Stimulated activated CD8-positive, alpha-beta memory T cell treated with anti-CD3 and anti-CD28 coated beads, Interleukin-15, amount 100 ng/mL, for 48 hours (primary cell): ENCODE results near the gene MYO1D.

Experiments
- DNase-seq, 2 donors: peaks; one replicate each; pipeline ENCODE4 v3.0.0-alpha.2; 2020; ENCODE audit warnings: low read depth in 2 of 2

MYO1D gene

DNA sequence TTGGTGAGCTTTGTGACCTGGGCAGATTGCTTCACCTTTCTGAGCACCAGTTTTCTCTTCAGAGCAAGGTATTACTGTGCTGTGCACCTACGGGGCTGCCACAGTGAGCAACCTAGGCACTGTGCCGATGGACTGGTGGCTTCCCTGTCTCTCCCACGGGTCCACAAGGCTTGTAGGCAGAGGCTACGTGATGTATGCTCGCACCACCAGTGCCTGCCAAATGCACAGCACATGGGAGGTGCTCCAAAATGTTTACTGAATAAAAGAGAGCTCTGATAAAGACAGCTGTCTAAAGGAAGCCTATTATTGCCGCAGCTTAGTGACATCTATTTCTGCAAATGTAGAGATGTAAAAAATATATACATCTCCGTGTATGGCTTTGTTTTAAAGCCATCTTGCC, 251.0 kb downstream of the MYO1D start:
- DNase-seq: no peak

DNA sequence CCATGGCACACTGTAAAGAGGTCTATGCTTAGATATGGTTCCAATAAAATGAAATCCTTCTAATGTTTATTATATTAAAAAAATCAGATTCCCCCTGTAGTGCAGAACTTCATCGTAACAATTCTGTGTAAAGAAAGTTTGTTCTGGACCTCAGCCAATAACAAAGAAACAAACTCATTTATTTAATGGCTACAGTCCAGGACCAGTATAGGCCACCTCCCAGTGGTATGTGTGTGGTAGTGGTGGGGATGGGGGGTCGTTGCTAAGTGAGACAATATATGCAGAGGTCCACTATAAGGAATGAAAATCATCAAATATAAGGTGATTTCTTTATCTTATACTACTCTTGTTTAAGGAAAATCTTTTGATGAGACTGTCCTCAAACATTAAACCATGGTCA, 253.7 kb downstream of the MYO1D start:
- DNase-seq: no peak

DNA sequence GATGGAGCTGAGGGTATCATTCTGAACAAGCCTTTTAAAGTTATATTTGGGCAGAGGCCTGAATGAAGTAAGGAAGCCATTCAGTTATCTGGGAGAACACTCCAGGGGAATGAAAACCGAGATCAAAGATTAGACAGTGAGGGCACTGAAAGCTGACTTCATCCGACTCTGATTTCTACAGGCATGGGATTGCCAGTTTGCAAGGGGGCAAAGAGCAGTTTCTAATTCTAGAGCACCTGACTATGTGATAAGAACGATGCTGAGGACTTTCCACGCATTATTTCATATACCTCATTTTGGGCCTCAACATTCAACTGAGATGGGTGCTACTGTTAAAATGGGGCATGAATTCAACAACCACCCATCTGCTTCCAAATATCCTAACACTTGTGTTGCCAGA, 254.4 kb downstream of the MYO1D start:
- no peak for DNase-seq

DNA sequence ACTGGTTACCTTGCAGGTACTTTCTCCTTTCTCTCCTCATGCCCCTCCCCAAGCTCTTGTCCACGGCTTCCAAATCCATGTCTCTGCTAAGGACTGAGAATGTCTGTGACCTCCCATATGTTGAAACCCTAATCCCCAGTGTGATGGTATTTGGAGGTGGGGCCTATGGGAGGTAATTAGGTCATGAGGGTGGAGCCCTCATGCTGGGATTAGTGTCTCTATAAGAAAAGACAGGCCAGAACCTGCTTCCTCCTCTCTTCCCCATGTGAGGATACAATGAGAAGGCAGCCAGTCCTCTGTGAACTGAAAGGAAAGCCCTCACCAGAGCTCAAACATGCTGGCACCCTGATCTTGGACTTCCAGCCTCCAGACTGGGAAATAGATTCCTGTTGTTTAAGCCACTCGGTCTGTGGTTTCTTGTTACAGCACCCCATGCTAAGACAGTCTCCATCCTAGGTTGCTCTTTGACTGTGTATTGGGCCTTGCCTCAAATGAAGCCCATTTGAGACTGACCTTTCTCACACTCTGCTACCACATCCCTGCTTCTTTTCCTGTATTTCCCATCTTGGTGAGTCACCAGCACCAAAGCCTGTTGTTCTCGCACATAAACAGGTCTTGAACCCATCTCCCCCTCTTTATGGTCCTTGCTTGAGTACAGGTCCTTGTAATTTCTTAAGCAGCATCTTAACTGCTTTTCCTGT, 255.2 kb downstream of the MYO1D start:
- DNase-seq: no peak

DNA sequence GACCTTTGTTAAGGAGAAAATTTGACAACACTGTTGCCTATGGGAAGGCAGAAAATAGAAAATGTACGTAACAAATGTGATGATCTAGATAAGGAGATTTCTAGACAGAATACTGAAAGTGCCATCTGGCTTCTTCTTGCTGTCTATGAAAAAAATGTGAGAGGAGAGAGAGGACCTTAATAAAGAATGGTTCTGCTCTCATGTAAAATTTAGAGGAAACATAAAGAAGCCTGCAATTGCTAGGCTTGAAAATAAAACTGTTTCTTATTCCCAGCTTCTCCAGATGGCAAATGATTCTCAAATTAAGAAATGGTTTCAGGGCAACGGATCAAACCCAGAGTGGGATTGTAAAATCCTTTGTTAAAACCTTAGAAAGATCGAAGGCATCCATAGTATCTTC, 261.6 kb downstream of the MYO1D start:
- DNase-seq: no peak

DNA sequence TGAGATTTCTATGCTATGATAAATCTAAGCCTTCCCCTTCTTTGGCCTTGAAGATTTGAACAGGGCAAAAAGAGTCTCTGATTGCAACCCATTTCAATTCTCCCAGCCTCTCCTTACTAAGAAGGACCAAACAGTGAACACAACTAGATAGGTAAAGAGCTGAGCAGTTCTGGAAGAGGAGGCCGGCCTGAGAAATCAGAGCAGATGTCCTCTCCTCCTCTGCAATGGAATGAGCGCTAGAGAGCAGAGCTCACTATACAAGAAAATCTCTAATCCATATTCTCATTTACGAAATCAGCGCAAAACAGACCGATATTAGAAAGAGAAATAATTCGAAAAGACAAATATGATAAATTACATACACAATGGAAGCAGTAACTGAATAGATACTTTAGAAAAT, 266.0 kb downstream of the MYO1D start:
- no peak for DNase-seq

DNA sequence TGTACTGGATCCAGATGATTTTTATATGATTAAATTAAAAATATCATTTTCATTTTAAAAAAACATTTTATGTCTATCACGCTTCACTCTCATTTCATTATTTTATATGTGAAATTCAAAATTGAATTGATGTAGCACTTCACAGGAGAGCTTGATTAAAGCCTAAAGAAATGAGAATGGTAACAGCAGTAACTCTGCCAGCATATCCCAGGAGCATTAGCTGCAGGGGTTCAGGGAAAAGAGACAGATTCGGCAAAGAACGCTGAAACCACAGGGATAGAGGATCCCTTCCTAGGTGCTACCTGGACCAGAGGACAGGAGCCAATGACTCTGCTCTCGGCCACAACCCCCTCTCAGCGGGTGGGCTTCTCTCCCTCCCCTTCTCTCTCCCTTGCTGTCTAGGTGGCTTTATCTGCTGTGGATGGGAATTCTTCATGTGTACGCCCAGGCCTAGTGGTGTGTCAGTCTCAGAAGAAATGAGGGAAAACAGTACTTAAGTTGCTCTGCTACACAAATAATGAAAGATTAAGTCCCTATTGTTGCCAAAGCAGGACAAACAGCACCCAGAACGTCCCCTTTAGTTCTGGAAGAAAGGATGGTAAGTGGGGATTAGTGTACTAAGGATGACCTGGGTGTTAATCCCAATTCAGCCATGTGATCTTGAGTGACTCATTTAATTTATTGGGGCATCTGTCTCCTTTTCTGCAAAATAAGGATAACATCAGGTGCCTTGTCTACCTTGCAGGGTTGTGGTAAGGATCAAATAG, 266.9 kb downstream of the MYO1D start:
- DNase-seq: no peak

DNA sequence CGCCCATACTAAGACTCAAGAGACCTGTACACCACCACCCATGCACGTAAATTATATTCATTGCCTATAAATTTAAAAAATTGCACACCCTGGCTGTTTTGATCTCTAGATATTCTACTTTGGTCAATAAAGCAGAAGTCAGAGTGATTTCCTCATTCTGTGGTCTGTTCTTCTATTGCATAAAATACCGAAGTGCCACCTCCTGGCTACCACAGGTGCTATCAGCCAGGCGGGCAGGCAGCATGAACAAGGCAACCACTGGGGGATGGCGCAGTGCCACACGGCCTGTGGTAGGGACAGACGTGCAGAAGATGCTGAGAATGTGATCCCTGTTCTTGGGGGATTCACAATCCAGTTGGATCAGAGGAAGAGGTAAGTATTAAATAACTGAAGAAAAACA, 267.8 kb downstream of the MYO1D start:
- DNase-seq: peak; percentile 51 to 53

GRCh38 chr17:32608267-32608666, 268.7 kb downstream of the MYO1D start:
- DNase-seq: no peak

DNA sequence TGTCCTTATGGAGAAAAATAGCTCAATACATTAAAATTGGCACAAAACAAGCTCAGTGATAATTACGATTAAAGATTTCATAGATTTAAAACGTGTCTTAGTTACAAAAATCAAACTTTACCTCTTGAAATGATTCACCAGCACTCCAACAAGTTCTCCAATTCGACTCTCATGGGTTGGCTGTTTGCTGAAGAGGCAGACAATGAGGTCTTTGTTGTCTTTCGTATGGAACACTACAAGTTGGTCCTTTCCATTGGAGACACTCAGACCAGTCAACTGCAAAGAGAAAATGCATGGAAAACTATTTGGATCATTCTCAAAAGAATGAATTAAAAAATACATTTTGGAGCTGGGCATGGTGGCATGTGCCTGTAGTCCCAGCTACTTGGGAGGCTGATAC, 272.0 kb downstream of the MYO1D start:
- no peak for DNase-seq

- DNase-seq: no peak
Measured at GRCh38 chr17:32602396-32602795, 274.5 kb downstream of the MYO1D start.

- no peak for DNase-seq
Measured at GRCh38 chr17:32601866-32602265, 275.1 kb downstream of the MYO1D start.

DNA sequence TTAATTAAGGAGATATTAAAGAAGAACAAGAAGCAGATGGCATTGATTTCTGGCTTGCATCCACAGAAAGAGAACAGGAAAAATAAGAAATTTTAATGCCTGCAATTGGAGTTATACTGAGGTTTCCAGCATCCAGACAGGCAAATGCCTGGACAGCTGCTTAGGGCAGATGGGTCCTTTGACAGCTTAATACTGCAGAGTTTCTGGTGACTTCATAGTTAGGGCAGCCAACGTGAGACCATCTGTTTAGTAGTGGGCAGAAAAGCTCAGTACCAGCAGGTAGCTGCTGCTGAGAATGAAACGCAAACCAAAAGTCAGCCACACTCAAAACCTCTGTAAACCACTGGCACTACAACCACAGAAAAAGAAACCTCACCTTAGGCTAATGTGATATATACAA, 280.3 kb downstream of the MYO1D start:
- DNase-seq: no peak

DNA sequence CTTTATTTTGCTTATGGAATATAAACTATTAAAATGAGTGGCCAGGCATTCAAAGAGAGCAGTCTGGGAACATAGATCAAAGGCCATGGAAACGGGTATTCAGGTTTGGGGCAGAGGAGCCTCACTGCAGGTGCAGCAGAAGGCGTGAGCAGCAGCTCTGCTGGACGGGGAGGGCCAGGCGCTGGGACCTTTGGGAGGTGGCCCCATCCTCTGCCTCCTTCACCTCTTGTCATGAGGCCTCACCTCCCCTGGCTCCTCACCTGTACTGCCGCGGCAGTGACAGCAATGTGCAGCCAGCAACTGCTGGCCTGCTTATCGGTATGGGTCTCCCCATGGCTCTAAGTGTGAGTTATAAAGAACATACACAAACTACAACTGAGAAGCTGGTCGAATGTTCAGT, 280.7 kb downstream of the MYO1D start:
- no peak for DNase-seq

DNA sequence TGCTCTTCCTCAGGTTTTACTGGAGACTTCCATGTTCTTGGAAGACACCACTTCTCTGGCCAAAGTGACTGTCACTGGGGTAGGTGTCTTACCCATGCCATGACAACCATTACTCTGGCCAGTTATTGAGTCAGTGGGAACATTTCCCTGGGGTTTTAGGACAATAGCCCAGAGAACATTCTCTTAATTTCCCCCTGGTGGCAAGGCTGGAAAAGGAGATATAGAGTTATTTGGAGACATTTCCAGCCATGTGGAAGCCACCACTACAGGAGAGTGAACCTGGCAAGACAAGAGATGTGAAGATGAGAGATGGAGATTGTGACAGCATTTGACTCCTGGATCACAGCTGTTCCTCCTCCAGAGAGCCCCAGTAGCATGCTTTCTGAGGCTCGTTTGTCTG, 283.9 kb downstream of the MYO1D start:
- no peak for DNase-seq

DNA sequence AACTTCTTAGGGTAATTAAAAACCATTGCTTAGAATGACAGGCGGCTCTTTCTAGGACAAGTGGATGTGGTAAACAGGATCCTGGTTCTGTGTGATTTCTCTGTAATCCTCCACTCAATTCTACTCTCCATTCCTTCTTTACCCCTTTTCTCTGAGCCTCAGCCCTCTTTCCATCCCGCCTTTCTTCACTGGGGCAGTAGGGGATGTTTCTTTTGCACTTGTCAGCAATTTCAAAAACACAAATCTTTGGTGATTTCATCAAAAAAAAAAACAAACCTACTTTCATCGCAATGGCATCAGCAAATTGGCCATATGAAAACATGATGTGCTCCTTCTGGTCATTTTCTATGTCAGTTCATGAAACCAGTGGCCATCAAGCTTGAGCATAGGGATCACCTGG, 285.5 kb downstream of the MYO1D start:
- DNase-seq: no peak

DNA sequence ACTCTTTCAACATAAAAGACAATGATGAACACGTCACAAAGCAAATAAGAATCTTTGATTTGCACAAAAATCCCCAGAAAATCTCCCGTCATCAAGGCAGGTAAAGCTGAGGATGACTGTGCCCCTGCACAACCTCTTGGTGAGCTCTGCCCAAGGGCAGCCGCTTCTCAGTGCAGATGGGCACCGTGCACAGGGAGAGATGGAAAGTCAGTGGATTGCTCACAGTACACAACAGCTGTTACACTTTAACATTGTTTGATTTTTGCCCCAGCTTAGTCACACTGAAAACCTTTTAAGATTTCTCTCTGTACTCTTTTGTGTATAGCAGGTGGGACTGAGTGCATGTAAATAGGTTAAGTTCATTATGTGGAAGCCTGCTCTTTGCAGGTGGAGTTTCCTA, 285.9 kb downstream of the MYO1D start:
- DNase-seq: no peak

DNA sequence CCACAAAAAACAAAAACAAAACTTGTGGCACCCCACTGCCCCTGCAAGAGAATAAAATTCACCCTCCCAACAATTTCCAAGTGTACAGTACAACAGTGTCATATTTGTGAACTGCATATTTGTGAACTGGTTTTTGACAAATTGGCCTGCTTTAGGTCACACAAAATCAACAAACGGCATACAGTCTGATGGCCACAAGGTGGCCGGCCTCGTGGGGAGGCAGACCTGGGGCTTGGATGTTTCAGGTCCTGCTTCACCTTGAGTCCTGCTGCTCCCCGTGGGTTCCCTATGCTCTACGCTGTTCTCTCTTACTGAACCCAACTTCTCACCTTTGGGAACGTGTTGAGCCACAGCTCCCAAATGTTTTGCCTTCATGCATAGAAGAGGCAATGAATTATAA, 287.9 kb downstream of the MYO1D start:
- DNase-seq: no peak

- no peak for DNase-seq
Measured at GRCh38 chr17:32588135-32588534, 288.8 kb downstream of the MYO1D start.

DNA sequence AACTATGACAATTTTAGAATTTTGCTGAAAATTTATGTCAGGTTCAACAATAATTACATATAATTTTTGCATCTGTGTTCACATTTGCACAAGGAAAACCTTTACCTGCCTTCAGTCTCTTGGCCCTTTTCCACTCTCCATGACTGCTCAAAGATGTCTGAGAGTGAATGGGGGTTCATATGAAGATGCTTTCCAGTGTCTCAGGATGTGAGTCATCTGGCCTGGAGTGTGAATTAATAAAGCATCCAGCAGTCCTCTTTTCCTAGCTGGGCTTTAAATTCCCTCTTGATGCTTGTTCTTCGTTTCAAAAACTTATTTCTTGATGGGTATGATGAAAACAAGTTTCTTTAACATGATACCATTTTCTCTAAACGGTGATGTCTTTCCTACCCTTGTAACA, 290.3 kb downstream of the MYO1D start:
- DNase-seq: no peak

- no peak for DNase-seq
Measured at GRCh38 chr17:32584792-32585191, 292.1 kb downstream of the MYO1D start.

GRCh38 chr17:32583053-32583452, 293.9 kb downstream of the MYO1D start:
- DNase-seq: no peak

GRCh38 chr17:32575852-32576251, 301.1 kb downstream of the MYO1D start:
- no peak for DNase-seq

DNA sequence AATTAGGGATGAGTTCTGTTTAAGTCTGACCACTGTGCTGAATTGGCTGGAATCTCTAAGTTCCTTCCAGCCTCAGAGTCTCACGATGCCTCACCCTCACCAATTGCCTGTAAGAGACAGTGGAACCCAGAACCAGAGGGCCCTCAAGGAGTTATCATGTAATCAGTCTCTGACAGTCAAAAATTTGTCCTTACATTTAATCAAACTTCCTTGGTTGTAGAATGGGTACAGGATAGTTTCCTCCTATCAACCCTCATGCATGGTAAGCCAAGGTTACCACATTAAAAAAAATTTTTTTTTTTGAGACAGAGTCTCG, 306.9 kb downstream of the MYO1D start:
- no peak for DNase-seq
